Neural progenitor cell (in vitro differentiated cells): ENCODE data around the gene PDE3B.

Source experiments
- CTCF ChIP-seq: fragments of 200-600 bp; sonication (generic); IDR thresholded peaks from 2 replicates; pipeline ENCODE4 v1.5.1; 2017; ENCODE audit warnings: antibody characterized with exemption, mild to moderate bottlenecking
- EZH2 ChIP-seq: fragments of 200-600 bp; sonication (generic); IDR thresholded peaks from 2 replicates; pipeline ENCODE4 v1.6.1; 2017; ENCODE audit warnings: antibody characterized with exemption, mild to moderate bottlenecking, moderate library complexity
- EZH2phosphoT487 ChIP-seq: fragments of 200-600 bp; sonication (generic); IDR thresholded peaks from 2 replicates; pipeline ENCODE4 v1.6.1; 2017; ENCODE audit warnings: antibody characterized with exemption

- TF ChIP-seq CTCF, result no peak
- no peak for TF ChIP-seq EZH2
- TF ChIP-seq EZH2phosphoT487, result no peak
Measured at GRCh38 chr11:14687456-14687855, 43.9 kb downstream of the PDE3B start.
